Peyer's patch (tissue), 4 donors: ENCODE data around the gene BMP3.

Experiments used
- POLR2A ChIP-seq, 2 donors: fragments of 450-650 bp; IDR thresholded peaks; one replicate each; pipeline ENCODE4 v1.5.1; 2017; ENCODE audit warnings: antibody characterized with exemption in 2 of 2, mild to moderate bottlenecking in 2 of 2, moderate library complexity in 2 of 2
- TF ChIP-seq, protein P1 (sequence below), 6 experiments: fragments of 450-650 bp in 4 of 6; fragments of 200-600 bp in 2 of 6; sonication (generic) in 1 of 6; IDR thresholded peaks; one replicate each; pipeline ENCODE4 v1.5.1; 2017 to 2019; ENCODE audit warnings: antibody characterized with exemption in 6 of 6, mild to moderate bottlenecking in 3 of 6, moderate library complexity in 1 of 6

GRCh38 chr4:81031796-81032551, 1.5 kb downstream of the BMP3 start:
- TF ChIP-seq POLR2A (IDR thresholded peaks at IDR 0.05), result no peak
- TF ChIP-seq, protein P1, sequence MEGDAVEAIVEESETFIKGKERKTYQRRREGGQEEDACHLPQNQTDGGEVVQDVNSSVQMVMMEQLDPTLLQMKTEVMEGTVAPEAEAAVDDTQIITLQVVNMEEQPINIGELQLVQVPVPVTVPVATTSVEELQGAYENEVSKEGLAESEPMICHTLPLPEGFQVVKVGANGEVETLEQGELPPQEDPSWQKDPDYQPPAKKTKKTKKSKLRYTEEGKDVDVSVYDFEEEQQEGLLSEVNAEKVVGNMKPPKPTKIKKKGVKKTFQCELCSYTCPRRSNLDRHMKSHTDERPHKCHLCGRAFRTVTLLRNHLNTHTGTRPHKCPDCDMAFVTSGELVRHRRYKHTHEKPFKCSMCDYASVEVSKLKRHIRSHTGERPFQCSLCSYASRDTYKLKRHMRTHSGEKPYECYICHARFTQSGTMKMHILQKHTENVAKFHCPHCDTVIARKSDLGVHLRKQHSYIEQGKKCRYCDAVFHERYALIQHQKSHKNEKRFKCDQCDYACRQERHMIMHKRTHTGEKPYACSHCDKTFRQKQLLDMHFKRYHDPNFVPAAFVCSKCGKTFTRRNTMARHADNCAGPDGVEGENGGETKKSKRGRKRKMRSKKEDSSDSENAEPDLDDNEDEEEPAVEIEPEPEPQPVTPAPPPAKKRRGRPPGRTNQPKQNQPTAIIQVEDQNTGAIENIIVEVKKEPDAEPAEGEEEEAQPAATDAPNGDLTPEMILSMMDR (IDR thresholded peaks at IDR 0.05), result no peak
